Right atrium auricular region (tissue), 2 donors: ENCODE results near the gene ATP11A. TPM values are rescaled to one million over a fixed set of nuclear protein-coding genes. Genes with fewer than 3 reads are reported as not detected.
"Not testable (repeated sequence)": the region's sequence is repeated elsewhere in the genome, so short reads cannot be mapped to it uniquely, and the experiment has no call there.

Experiments
- DNase-seq: peaks from one replicate; pipeline ENCODE4 v3.0.0-alpha.2; 2019; ENCODE audit warnings: low spot score
- H3K27ac ChIP-seq, 2 donors: fragments of 200-600 bp; sonication (generic); 1 replicate in 1 of 2; 2 replicates in 1 of 2; pipeline ENCODE4 v1.5.1; 2016 to 2019
- H3K27me3 ChIP-seq, 2 donors: fragments of 200-600 bp; sonication (generic); one replicate each; pipeline versions ENCODE4 v1.5.1 to v1.6.0; 2017 to 2019
- H3K36me3 ChIP-seq: fragments of 200-600 bp; sonication (generic); one replicate; pipeline ENCODE4 v1.5.1; 2016
- H3K4me1 ChIP-seq, 2 donors: fragments of 200-600 bp; sonication (generic); one replicate each; pipeline versions ENCODE4 v1.5.1 to v1.6.0; 2017 to 2019
- H3K4me3 ChIP-seq, 2 donors: fragments of 200-600 bp; sonication (generic); 1 replicate in 1 of 2; 2 replicates in 1 of 2; pipeline ENCODE4 v1.5.1; 2017 to 2019; ENCODE audit warnings: mild to moderate bottlenecking in 1 of 2, moderate library complexity in 1 of 2
- H3K9me3 ChIP-seq, 2 donors: fragments of 200-600 bp; sonication (generic); one replicate each; pipeline ENCODE4 v1.5.1; 2019
- total RNA-seq, 2 donors: library from RNA; depleted of rRNA; stranded (reverse); fragments of >200 nt; gene quantifications; one replicate each; pipeline ENCODE4 v1.1.0, GENCODE V29; 2016
- TF ChIP-seq, protein P1 (sequence below), 2 donors: fragments of 200-600 bp; sonication (generic); IDR thresholded peaks; one replicate each; pipeline ENCODE4 v1.5.1; 2019; ENCODE audit warnings: antibody characterized with exemption in 2 of 2

Gene ATP11A
- total RNA-seq, 2 donors from 2014 or later: 31.8 to 48.6 TPM

DNA sequence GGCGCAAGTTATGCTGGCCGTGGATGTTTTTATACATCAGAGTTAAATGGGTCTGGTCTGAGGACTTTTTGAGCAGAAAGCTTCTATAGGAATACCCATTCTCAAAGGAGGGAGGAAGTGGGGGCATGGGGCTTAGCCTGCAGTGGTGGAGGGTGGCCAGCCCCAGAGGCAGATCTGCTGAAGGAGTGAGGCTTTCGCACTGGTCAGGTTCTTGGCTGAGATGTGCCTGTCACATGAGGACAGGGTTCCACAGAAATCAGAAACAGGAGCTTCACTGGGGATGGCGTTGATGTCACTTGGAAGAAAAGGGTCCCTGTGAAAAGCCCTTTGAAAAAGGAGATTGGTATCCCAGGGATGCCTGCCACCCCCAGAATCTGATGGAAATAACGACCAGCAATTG lies 178.5 kb downstream of the ATP11A start:
- no peak for DNase-seq

GRCh38 chr13:112869202-112870050 lies 179.6 kb downstream of the ATP11A start:
- DNase-seq: no peak

More for the DNA sequence above, 178.5 kb downstream of the ATP11A start:
- no peak overlapping the region for H3K4me3 ChIP-seq
- no peaks in the 10 kb centered on the region for H3K4me1 ChIP-seq
- H3K36me3 ChIP-seq: peaks cover 8% of the 10 kb centered on the region
- TF ChIP-seq, protein P1, sequence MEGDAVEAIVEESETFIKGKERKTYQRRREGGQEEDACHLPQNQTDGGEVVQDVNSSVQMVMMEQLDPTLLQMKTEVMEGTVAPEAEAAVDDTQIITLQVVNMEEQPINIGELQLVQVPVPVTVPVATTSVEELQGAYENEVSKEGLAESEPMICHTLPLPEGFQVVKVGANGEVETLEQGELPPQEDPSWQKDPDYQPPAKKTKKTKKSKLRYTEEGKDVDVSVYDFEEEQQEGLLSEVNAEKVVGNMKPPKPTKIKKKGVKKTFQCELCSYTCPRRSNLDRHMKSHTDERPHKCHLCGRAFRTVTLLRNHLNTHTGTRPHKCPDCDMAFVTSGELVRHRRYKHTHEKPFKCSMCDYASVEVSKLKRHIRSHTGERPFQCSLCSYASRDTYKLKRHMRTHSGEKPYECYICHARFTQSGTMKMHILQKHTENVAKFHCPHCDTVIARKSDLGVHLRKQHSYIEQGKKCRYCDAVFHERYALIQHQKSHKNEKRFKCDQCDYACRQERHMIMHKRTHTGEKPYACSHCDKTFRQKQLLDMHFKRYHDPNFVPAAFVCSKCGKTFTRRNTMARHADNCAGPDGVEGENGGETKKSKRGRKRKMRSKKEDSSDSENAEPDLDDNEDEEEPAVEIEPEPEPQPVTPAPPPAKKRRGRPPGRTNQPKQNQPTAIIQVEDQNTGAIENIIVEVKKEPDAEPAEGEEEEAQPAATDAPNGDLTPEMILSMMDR (IDR thresholded peaks at IDR 0.05): no peak
- no peaks in the 10 kb centered on the region for H3K27me3 ChIP-seq
- H3K27ac ChIP-seq: no peak overlapping the region
- H3K9me3 ChIP-seq: no peaks in the 10 kb centered on the region

DNA sequence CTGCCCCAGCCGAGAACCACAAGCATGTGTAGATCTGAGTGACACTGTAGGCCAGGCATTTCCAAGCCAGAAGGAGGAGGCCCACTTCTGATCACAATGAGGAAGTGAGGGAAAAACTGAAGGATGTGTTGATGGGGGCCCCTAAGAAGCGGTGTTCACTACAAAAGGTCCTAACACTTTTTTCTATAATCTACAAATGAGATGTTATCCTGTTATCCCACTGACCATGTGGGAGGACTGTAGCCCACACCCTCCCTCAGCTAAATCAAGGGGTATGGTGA lies 180.2 kb downstream of the ATP11A start:
- Histone ChIP-seq H3K9me3 (no peaks in the 10 kb centered on the region), H3K36me3 (peaks cover 8% of the 10 kb centered on the region), H3K27me3 (no peaks in the 10 kb centered on the region), H3K4me1 (peaks cover 0 to 10% of the 10 kb centered on the region in 2 donors), H3K27ac (no peak overlapping the region), H3K4me3 (no peak overlapping the region)
- DNase-seq: no peak
- TF ChIP-seq, protein P1 (IDR thresholded peaks at IDR 0.05): no peak

More at GRCh38 chr13:112869202-112870050, 179.6 kb downstream of the ATP11A start:
- no peaks in the 10 kb centered on the region for H3K9me3 ChIP-seq
- TF ChIP-seq, protein P1 (IDR thresholded peaks at IDR 0.05): no peak
- H3K4me3 ChIP-seq: no peak overlapping the region
- no peaks in the 10 kb centered on the region for H3K27me3 ChIP-seq
- no peak overlapping the region for H3K27ac ChIP-seq
- H3K4me1 ChIP-seq: peaks cover 0 to 6% of the 10 kb centered on the region in 2 donors
- H3K36me3 ChIP-seq: peaks cover 8% of the 10 kb centered on the region

- Histone ChIP-seq H3K4me1 (peaks cover 0 to 10% of the 10 kb centered on the region in 2 donors), H3K27ac (no peak overlapping the region), H3K27me3 (no peaks in the 10 kb centered on the region), H3K4me3 (no peak overlapping the region), H3K36me3 (peaks cover 11% of the 10 kb centered on the region), H3K9me3 (no peaks in the 10 kb centered on the region)
- DNase-seq: no peak
- TF ChIP-seq, protein P1 (IDR thresholded peaks at IDR 0.05): no peak
Measured at GRCh38 chr13:112870737-112871287, 181.0 kb downstream of the ATP11A start.

DNA sequence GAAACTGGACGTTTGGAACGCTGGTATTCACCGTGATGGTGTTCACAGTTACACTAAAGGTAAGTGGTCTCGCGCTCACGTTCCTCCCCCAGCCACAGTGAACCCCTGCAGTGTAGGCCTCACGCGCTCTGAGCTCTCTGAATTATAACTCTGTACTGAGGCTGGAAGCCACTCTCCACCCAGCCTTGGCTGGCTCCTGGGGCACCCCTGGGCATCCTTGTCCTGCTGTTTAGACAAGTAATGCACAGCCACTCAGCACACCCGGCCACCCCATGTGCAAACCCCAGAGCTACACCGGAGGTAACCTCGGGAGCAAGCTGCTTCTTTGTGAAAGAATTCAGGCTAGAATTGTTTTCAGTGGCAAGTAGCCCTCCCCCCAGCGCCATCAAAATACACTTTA lies 181.9 kb downstream of the ATP11A start:
- peaks cover 13% of the 10 kb centered on the region for H3K36me3 ChIP-seq
- TF ChIP-seq, protein P1 (IDR thresholded peaks at IDR 0.05): no peak

GRCh38 chr13:112872657-112873631 lies 183.1 kb downstream of the ATP11A start:
- H3K27ac ChIP-seq, H3K4me3 ChIP-seq, H3K9me3 ChIP-seq, H3K27me3 ChIP-seq, DNase-seq: not testable (repeated sequence)
- H3K4me1 ChIP-seq: peaks cover 0 to 10% of the 10 kb centered on the region in 2 donors
- peaks cover 19% of the 10 kb centered on the region for H3K36me3 ChIP-seq

More for the DNA sequence above, 181.9 kb downstream of the ATP11A start:
- no peak for DNase-seq
- Histone ChIP-seq H3K27me3 (no peaks in the 10 kb centered on the region), H3K4me3 (no peak overlapping the region), H3K9me3 (no peaks in the 10 kb centered on the region), H3K4me1 (peaks cover 0 to 10% of the 10 kb centered on the region in 2 donors), H3K27ac (no peak overlapping the region)
